ENCODE results near the gene CDC42BPA.

CDC42BPA gene

GRCh38 chr1:227071895-227072587 is 246.3 kb downstream of the CDC42BPA start:
- in situ Hi-C loops (cut with MboI; ENCODE audit: low sequenced_read_pairs) = no loop called here

GRCh38 chr1:227070638-227071285 is 247.5 kb downstream of the CDC42BPA start:
- in situ Hi-C loops (cut with MboI; ENCODE audit: low sequenced_read_pairs) = no loop called here

GRCh38 chr1:227069490-227069889 is 248.8 kb downstream of the CDC42BPA start:
- in situ Hi-C loops (cut with MboI; ENCODE audit: low sequenced_read_pairs) = no loop called here

- in situ Hi-C loops (cut with MboI; ENCODE audit: low sequenced_read_pairs) = no loop called here
These were observed 249.4 kb downstream of the CDC42BPA start for GRCh38 chr1:227068883-227069282.

DNA sequence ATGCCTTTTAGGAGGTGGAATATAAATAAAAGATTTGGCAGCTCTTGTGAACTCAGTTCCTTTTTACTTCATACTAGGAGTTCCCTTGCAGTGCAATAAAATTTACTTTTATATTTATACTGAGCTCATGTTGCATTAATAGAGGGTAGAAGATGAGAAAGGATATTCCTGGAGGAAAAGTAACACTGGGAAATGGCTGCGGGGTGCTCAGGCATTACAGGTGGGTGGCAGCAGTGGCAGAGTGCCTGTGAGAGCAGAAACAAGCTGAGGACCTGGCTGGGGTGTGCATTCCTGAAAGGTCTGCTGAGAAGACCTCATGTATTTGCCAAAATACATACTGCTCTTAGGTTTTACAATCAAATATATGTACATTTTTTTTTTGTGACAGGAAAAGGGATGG is 251.3 kb downstream of the CDC42BPA start:
- in situ Hi-C loops (cut with MboI; ENCODE audit: low sequenced_read_pairs) = no loop called here

- in situ Hi-C loops (cut with MboI; ENCODE audit: low sequenced_read_pairs) = no loop called here
These were observed 253.0 kb downstream of the CDC42BPA start for GRCh38 chr1:227065311-227065710.

DNA sequence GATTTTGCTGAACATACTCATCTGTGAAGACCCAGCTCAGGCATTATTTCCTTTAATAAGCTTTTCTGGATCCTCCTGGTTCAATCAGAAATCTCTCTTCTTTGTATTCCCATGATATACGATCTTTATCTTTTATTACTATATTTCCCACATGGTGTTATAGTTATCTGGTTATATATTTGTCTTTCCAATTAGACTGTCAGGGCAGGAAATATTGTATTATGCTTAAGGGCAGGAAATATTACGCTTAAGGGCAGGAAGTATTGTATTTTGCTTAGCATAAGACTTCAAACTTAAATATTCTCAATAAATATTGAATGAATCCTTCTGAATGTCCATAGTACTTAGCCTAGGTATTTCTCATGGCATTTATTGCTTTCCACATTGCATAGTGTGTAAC is 256.0 kb downstream of the CDC42BPA start:
- in situ Hi-C loops (cut with MboI; ENCODE audit: low sequenced_read_pairs) = no loop called here

DNA sequence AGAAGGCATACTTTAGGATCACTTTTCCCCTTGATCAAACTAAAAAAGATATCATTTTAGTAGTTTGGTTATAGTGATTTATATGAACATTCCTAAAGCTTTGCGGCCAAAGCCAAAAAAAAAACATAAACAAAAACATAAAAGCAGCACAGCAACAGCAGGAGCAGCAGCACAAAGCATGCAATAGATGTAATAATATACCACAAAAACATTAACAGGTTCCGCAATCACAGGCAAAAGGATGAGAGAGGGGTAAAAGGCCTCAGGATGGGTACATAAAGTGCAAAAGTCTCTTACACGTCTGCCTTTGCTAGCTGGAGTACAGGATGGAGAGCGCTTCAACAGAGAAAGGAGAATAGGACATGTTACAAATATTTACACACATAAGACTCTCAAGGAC is 259.2 kb downstream of the CDC42BPA start:
- in situ Hi-C loops (cut with MboI; ENCODE audit: low sequenced_read_pairs) = no loop called here

GRCh38 chr1:227058321-227058751 is 260.0 kb downstream of the CDC42BPA start:
- in situ Hi-C loops (cut with MboI; ENCODE audit: low sequenced_read_pairs) = no loop called here

- in situ Hi-C loops (cut with MboI; ENCODE audit: low sequenced_read_pairs) = no loop called here
These were observed 269.0 kb downstream of the CDC42BPA start for GRCh38 chr1:227049253-227049652.

GRCh38 chr1:227043755-227044154 is 274.5 kb downstream of the CDC42BPA start:
- in situ Hi-C loops (cut with MboI; ENCODE audit: low sequenced_read_pairs) = no loop called here

- in situ Hi-C loops (cut with MboI; ENCODE audit: low sequenced_read_pairs) = no loop called here
These were observed 276.0 kb downstream of the CDC42BPA start for GRCh38 chr1:227042292-227042691.

DNA sequence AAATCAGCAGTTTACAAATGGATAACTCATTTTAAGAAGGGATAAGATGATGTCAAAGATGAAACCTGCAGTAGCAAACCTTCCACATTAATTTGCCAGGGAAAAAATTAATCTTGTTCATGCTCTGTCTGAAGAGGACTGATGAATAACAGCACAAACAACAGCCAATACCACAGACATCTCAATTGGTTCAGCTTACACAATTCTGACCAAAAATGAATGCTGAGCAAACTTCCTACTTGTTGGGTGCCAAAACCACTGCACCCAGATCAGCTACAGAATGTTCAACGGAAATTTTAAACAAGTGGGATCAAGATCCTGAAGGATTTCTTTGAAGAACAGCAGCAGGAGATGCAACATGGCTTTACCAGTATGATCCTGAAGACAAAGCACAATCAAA is 279.9 kb downstream of the CDC42BPA start:
- in situ Hi-C loops (cut with MboI; ENCODE audit: low sequenced_read_pairs) = no loop called here

DNA sequence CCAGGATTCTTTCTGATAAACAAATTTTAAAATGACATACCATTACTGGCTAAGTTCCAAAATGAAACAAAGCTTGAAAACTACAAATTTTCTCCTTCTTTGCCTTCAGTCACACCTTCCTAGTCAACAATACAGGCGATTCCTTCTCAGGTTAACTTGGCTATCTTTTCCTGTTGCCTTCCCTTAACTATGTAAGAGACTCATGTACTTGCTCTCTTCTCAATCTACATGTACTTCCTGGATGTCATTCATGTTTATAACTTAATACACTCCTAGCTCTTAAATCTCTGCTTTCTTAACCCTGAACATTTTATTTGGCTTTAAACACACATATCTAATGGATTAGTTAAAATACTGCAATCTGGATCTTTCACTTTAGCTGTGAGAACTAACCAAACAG is 281.2 kb downstream of the CDC42BPA start:
- in situ Hi-C loops (cut with MboI; ENCODE audit: low sequenced_read_pairs) = no loop called here

DNA sequence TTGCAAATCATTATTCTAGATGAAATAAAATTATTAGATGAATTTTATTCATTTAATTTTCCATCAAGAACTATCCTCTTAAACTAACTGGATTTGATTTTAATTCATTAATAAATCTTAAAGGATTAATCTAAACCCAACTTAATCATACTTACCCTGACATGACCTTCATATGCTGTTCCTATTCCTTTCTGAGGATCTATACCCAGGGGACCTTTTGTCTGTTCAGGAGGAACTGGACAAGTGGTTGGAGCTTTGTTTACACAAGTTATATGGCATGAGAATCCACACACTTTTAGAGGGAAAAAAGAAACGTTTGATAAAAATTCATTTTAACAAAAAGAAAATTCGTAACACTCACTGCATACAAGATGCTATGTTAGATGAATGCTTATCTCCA is 283.0 kb downstream of the CDC42BPA start:
- in situ Hi-C loops (cut with MboI; ENCODE audit: low sequenced_read_pairs) = no loop called here

- in situ Hi-C loops (cut with MboI; ENCODE audit: low sequenced_read_pairs) = no loop called here
These were observed 284.4 kb downstream of the CDC42BPA start for GRCh38 chr1:227033880-227034279.

GRCh38 chr1:227032396-227032795 is 285.9 kb downstream of the CDC42BPA start:
- in situ Hi-C loops (cut with MboI; ENCODE audit: low sequenced_read_pairs) = no loop called here

DNA sequence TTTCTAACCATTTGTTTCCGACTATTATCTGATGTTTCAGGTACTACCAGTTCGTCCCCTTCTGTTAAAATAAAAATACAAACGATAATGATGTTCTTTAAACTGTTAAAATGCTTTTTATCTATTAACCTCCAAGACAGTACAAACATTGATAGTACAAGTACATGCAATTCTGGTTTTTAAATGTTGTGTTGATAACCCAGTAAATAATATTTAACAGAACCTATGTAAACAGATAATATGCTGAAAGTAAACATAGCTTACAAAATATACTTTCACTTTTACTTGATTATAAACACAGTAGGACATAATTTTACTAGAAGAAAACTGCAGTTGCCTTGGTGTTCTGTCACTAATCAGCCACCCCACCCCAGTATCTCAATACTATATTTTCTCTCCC is 301.3 kb downstream of the CDC42BPA start:
- in situ Hi-C loops (cut with MboI; ENCODE audit: low sequenced_read_pairs) = no loop called here

DNA sequence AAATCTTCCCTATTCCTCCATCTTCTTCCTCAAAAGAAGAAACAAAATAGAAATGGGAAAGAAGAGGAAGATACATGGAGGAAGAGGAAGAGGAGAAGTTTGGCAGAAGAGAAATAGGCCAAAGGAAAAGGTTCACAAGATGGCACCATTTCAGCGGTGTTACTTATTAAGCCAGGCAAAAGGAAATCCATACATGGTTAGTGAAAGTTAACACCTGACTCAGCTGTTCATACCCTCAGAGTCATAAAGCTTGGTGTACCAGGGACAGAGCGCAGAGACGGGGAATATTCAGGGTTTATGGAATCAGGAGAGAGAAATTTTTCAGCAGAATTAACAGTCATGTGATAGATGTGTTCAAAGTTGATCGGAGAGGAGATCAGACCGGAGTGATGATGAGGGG is 307.6 kb downstream of the CDC42BPA start:
- in situ Hi-C loops (cut with MboI; ENCODE audit: low sequenced_read_pairs) = no loop called here

GRCh38 chr1:227009937-227010336 is 308.4 kb downstream of the CDC42BPA start:
- in situ Hi-C loops (cut with MboI; ENCODE audit: low sequenced_read_pairs) = no loop called here

DNA sequence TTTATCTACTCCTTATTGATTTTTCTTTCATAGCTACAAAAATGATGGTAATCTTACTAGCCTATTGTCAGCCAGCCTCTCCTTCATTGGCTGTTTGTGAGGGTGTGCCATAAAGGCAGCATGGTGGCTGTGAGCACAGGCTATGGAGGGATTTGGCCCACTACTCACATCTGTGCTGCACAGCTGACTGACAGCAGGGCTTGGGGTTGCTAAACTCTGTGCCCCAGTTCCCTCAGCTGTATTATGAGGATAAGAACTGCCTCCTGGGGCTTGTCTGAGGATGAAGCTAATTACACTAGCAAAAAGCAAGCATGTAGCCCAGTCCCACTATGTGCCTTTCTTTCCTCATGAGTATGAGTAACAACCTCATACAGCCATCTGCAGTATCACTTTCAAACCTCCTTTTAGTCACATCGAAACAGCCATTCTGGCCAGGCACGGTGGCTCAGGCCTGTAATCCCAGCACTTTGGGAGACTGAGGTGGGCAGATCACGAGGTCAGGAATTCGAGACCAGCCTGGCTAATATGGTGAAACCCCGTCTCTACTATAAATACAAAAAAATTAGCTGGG is 312.0 kb downstream of the CDC42BPA start:
- in situ Hi-C loops (cut with MboI; ENCODE audit: low sequenced_read_pairs) = no loop called here

GRCh38 chr1:227004796-227005195 is 313.5 kb downstream of the CDC42BPA start:
- in situ Hi-C loops (cut with MboI; ENCODE audit: low sequenced_read_pairs) = no loop called here
